ENCODE measurements around the gene FBXL4. TPM values are rescaled to one million over a fixed set of nuclear protein-coding genes. Genes with fewer than 3 reads are reported as not detected.

FBXL4 gene
- polyA plus RNA-seq, 12 donors: 5.0 to 12.4 (median 9.8) TPM; not detected in 1

DNA sequence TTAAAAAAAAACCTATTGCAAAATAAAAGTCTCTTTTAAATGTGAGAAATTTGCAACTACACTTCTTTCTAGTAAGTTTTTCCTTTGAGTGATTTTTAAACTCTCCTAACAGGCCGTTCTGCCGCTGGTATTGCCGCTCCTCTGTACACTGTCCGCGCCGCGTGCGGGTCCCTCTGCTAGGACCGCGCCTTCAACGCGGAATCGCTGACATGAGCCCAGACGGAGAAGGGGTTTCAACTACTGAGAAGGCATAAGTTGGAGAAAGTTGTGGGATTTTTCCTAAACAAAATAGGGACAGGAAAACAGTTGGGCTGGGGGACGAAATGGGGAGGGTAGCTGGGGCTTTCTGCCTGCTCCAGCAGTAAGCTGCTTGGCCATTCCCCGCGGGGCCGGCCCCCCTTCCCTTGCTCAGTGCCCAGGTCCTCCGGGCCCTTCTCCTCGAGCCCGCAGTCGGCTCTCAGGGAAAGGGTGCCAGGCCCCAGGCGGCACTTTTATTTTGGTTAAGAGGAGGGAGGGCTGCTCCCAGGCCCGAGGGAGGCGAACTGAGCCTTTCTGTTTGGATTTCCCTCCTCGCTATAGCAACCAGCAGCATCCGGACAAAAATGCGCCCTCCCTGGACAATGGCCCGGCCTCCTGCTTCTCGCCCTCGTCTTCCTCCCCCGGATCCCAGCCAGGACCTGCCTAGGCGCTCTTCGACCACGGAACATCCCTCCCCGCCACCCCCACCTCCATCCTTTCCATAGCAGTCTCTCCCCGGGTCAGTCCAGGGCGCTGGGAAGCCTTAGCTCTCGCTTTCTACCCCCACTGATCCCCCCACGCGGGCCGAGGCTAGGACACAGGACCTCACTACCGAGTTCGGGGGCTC lies 120.2 kb downstream of the FBXL4 start:
- no peak for DNase-seq

DNA sequence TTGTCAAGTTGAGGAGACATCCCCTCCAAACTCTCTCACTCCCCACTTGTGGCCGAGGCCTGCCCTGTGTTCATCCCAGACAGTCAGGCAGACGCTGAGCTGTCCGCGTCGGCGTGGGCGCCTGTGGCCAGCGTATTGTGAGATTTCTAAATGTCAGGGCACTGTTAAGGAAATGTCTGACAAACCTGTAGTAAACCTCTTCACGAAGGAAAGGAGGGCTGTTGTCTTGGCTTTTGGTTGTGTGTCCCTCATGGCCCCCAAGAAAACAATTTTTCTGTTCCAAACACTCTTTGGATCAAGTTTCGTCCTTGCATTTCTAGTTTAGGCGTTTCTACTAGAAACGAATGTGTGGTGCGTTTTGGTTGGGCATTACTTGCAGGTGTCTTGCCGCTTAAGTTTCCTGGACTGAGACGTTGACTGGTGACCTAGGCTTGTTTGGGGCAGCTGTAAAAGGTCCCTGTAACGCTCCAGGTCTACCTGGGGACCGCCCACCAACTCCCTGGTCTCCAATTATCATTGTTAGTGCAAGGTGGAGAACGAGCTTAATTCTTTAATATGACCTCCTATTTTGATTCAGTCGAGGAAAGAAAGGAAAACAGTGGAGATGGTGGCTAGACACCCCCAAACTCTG lies 122.0 kb downstream of the FBXL4 start:
- DNase-seq: no peak

DNA sequence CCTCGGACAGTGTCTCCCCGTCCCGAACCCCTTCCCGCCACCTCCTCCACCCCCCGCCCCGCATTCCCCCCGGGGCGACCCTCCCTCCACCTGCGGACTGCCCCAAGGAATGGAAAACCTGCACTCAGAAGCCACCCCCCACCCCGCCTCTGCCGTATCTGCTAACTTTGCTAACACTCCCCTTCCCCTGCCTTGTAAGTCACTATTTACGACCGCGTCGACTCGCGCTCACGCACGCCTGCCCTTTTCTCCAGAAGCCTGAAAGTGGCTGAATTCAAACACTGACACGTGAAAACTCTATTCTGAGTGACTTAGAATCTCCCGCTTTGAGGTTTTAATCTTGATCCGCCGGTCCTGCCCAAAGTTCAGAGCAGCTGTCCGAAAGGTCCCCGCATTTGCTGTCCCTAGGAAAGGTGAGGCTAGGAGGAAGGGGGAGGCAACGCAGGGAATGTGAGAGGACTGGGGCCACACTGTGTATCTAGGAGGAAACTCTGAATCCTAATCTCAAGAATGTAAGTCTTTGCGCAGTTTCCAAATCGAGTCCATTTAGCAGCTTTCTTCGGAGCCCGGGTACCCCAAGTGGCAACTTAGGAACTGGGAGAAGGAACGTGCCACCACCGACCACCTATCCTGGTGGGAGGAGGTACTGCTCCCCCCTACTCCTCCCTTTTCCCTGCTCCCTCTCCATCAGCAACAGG lies 122.7 kb downstream of the FBXL4 start:
- DNase-seq: no peak

DNA sequence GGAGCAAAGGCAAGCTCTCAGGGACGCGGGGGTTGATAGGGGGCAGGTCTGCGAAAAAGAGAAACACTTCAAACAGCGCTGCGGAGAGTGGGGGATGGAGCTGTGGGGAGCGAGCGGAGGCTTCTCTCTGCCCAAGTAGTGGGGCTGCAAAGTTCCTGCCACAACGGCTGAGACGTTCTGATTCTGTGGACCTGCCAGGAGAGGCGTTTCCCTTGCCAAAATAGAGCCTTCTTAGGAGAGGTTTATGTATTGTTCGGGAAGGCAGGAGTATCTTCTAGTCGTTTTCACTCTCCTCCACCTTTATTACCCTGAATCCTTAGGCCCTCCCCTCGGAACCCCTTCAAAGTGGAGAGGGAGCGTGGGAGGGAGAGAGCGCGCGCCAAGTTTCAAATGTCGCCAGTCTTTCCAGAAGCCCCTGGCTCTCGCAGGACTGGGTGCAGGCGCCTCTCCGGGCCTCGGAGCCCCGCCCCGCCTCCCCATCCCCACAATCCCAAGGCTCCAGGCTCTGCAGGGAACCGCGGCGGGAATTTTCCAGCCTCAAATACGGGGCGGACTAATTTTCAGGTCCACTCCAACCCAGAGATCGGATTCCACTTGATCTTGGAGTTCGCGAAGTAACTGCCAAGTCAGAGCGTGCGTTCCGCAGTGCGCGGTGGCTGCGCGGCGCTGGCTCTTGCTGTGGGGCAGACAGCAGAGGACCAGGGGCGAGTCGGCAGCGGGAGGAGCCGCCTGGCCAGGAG lies 123.4 kb downstream of the FBXL4 start:
- no peak for DNase-seq

DNA sequence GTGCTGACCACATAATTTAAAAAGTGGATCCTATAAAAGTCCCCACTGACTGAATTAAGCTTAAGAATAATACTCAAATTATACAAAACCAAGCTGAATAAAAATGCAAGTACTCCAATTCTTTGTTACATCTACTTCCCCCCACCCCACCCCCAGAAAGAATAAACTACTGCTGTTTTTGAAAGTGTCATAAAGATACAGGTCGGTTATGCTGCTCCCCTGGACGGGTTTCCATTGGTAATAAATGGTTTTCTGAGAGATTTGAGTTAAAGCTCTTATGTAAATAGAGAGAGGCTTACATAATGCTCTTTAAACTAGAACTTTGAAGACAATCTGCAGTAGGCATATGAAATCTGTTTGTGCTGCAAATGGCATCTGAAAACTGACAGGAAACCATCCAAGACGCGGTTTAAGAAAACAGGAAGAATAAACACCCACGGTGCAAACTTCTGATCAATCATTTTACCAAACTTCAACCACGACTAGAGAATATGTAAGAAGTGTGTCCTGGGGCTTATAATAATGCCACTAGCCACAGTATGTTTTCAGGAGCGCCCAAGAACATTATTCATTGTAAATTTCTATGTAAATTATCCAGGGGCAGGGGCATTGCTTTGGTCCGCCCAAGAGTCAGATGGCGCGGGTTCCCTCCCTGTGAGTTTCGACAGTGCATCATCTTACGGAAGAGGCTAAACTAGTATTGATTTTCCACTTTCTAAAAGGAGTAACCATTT lies 124.2 kb downstream of the FBXL4 start:
- no peak for DNase-seq

DNA sequence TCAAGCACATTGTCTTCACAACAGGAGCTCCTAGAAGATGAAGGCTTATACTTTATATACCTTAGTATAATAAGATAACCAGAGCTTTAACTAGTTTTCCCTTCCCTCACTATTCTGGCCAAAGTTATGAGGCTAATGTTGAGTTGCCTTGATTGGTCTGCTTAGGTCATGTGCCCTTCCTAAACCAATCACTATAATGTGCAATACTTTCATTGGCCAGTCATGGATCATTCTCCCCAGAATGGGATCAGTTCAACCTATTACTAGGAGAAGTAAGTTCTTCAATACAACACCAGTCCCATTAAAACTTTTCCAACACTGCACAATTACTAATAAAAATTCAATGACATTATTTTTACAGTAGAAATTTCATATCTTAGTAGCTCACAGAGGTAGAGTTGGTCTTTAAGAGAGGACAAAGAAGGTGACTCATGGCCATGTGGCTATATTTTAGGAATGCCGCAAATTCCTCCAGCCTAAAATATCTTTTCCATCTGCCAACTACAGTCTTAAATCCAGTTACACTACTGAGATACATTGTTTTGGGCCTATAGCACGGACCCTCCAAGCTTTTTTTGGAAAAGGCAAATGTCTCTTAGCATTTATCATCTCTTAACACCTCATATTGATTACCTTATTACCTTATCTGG lies 125.9 kb downstream of the FBXL4 start:
- DNase-seq: no peak

Other genes with a start within 250 kb of the FBXL4 start
- under 1 TPM in 10 of 12 donors, not detected in 2; 0.16 to 0.83 (median 0.25) TPM for gene POU3F2, start 113.4 kb downstream of the FBXL4 start, polyA plus RNA-seq (ENCODE audit: insufficient read length in 12 of 12)